Neuronal stem cell (in vitro differentiated cells): ENCODE results near the gene RADIL.

Source experiments
- DNase-seq: peaks from one replicate; pipeline ENCODE4 v3.0.0-alpha.2; 2013; ENCODE audit warnings: low spot score
- H2AFZ ChIP-seq: one replicate; pipeline ENCODE4 v1.6.1; 2013; ENCODE audit warnings: mild to moderate bottlenecking, low read length, inconsistent platforms
- H2AK5ac ChIP-seq: 2 replicates; pipeline ENCODE4 v1.6.1; 2013; ENCODE audit warnings: low read depth, mild to moderate bottlenecking, inconsistent platforms, low read length, moderate library complexity, mixed read lengths
- H2BK120ac ChIP-seq: 2 replicates; pipeline ENCODE4 v1.6.1; 2013; ENCODE audit warnings: low read depth, mild to moderate bottlenecking, inconsistent platforms, low read length, moderate library complexity, mixed read lengths
- H2BK12ac ChIP-seq: one replicate; pipeline ENCODE4 v1.6.1; 2013; ENCODE audit warnings: low read length, inconsistent platforms
- H2BK15ac ChIP-seq: 2 replicates; pipeline ENCODE4 v1.6.1; 2013; ENCODE audit warnings: mild to moderate bottlenecking, low read length, inconsistent platforms, mixed read lengths
- H2BK5ac ChIP-seq: one replicate; pipeline ENCODE4 v1.6.1; 2013; ENCODE audit warnings: inconsistent platforms, mild to moderate bottlenecking, low read length, moderate library complexity
- H3K14ac ChIP-seq: one replicate; pipeline ENCODE4 v1.6.1; 2013; ENCODE audit warnings: low read length, inconsistent platforms
- H3K18ac ChIP-seq: 2 replicates; pipeline ENCODE4 v1.6.1; 2013; ENCODE audit warnings: low read length, inconsistent platforms
- H3K23ac ChIP-seq: 2 replicates; pipeline ENCODE4 v1.6.1; 2013; ENCODE audit warnings: low read depth, mild to moderate bottlenecking, mixed read lengths, low read length, inconsistent platforms; ENCODE audit not compliant: poor library complexity
- H3K27ac ChIP-seq: replicated peaks from 3 replicates; pipeline ENCODE4 v1.5.1; 2013; ENCODE audit warnings: low read length, inconsistent platforms
- H3K27me3 ChIP-seq, 3 experiments: 2 replicates each; pipeline ENCODE4 v1.6.1; 2013; ENCODE audit warnings: low read length in 3 of 3, mild to moderate bottlenecking in 2 of 3, inconsistent platforms in 1 of 3, low read depth in 1 of 3, mixed read lengths in 1 of 3, moderate library complexity in 1 of 3; ENCODE audit not compliant: control insufficient read depth in 3 of 3, insufficient read depth in 3 of 3
- H3K36me3 ChIP-seq, 2 donors: replicated peaks in 1 of 2; 2 replicates each; pipeline ENCODE4 v1.6.1; 2013; ENCODE audit warnings: low read length in 2 of 2; ENCODE audit not compliant: control insufficient read depth in 2 of 2, insufficient read depth in 2 of 2
- H3K4ac ChIP-seq: 2 replicates; pipeline ENCODE4 v1.6.1; 2013; ENCODE audit warnings: inconsistent platforms, mild to moderate bottlenecking, low read length, moderate library complexity
- H3K4me1 ChIP-seq, 2 donors: 1 replicate in 1 of 2; 2 replicates in 1 of 2; pipeline ENCODE4 v1.6.1; 2013; ENCODE audit warnings: low read length in 2 of 2, low read depth in 1 of 2; ENCODE audit not compliant: control insufficient read depth in 2 of 2, insufficient read depth in 1 of 2
- H3K4me2 ChIP-seq: one replicate; pipeline ENCODE4 v1.6.1; 2013; ENCODE audit warnings: mild to moderate bottlenecking, low read length, inconsistent platforms; ENCODE audit not compliant: insufficient read depth, poor library complexity, severe bottlenecking
- H3K4me3 ChIP-seq, 2 donors: 2 replicates each; pipeline ENCODE4 v1.5.1; 2013; ENCODE audit warnings: low read length in 2 of 2, mild to moderate bottlenecking in 2 of 2, inconsistent platforms in 1 of 2, moderate library complexity in 1 of 2
- H3K79me1 ChIP-seq: one replicate; pipeline ENCODE4 v1.6.1; 2013; ENCODE audit warnings: low read depth, mild to moderate bottlenecking, inconsistent platforms, low read length, moderate library complexity
- H3K9ac ChIP-seq: one replicate; pipeline ENCODE4 v1.6.1; 2013; ENCODE audit warnings: mild to moderate bottlenecking, low read depth, low read length, inconsistent platforms; ENCODE audit not compliant: poor library complexity
- H3K9me3 ChIP-seq, 2 donors: replicated peaks in 1 of 2; 2 replicates each; pipeline versions ENCODE3 to v1.6.1; 2013; ENCODE audit warnings: low read length in 2 of 2, mild to moderate bottlenecking in 2 of 2, inconsistent platforms in 1 of 2, low read depth in 1 of 2, mixed read lengths in 1 of 2, moderate library complexity in 1 of 2; ENCODE audit not compliant: control insufficient read depth in 2 of 2, insufficient read depth in 1 of 2
- H4K8ac ChIP-seq: one replicate; pipeline ENCODE4 v1.6.1; 2013; ENCODE audit warnings: low read depth, mild to moderate bottlenecking, inconsistent platforms, low read length, moderate library complexity
- H4K91ac ChIP-seq: one replicate; pipeline ENCODE4 v1.6.1; 2013; ENCODE audit warnings: low read length, low read depth, mild to moderate bottlenecking, inconsistent platforms; ENCODE audit not compliant: poor library complexity
- WGBS, 2 donors: extraction: QIAGEN DNeasy Blood & Tissue Kit; methylation state at CpG; one replicate each; pipeline ENCODE4 v1.1.7; 2013; ENCODE audit warnings: missing lambda C conversion rate in 2 of 2, mixed read lengths in 1 of 2; ENCODE audit not compliant: insufficient read length in 2 of 2, insufficient replicate concordance in 1 of 2; ENCODE audit errors: extremely low coverage in 2 of 2; 5-methylcytosine and 5-hydroxymethylcytosine counted together

RADIL gene

GRCh38 chr7:4851459-4852422, 31.8 kb downstream of the RADIL start:
- H4K91ac ChIP-seq = no peak overlapping the region
- no peak overlapping the region for H2BK120ac ChIP-seq
- H3K27ac ChIP-seq = no peak overlapping the region
- no peak overlapping the region for H2AFZ ChIP-seq
- peaks cover 3% of the 10 kb centered on the region in 2 donors for H3K4me1 ChIP-seq
- no peak overlapping the region for H2BK12ac ChIP-seq
- no peak overlapping the region for H2AK5ac ChIP-seq
- no peak overlapping the region for H3K9ac ChIP-seq
- no peaks in the 10 kb centered on the region for H3K36me3 ChIP-seq
- no peak for DNase-seq
- peaks cover 5% of the 10 kb centered on the region for H3K79me1 ChIP-seq
- no peak overlapping the region for H3K4ac ChIP-seq
- no peak overlapping the region for H3K4me3 ChIP-seq
- no peak overlapping the region for H4K8ac ChIP-seq
- H3K27me3 ChIP-seq = no peaks in the 10 kb centered on the region
- H3K14ac ChIP-seq = no peak overlapping the region
- WGBS, 2 donors = no CpG with 5 or more reads among the region's 6 CpGs
- no peak overlapping the region for H3K18ac ChIP-seq
- no peak overlapping the region for H2BK5ac ChIP-seq
- H3K9me3 ChIP-seq = peaks cover 0 to 9% of the 10 kb centered on the region in 2 donors
- H3K4me2 ChIP-seq = no peak overlapping the region
- H3K23ac ChIP-seq = no peak overlapping the region
- no peak overlapping the region for H2BK15ac ChIP-seq

GRCh38 chr7:4850262-4850795, 33.2 kb downstream of the RADIL start:
- WGBS, 2 donors = no CpG with 5 or more reads among the region's 8 CpGs
- Histone ChIP-seq H3K27me3 (no peaks in the 10 kb centered on the region), H3K4ac (no peak overlapping the region), H4K91ac (no peak overlapping the region), H2AFZ (no peak overlapping the region), H2BK120ac (no peak overlapping the region), H4K8ac (no peak overlapping the region), H3K18ac (no peak overlapping the region), H3K79me1 (peaks cover 5% of the 10 kb centered on the region), H3K9ac (no peak overlapping the region), H3K4me3 (no peak overlapping the region), H3K14ac (no peak overlapping the region), H3K4me1 (peaks cover 3 to 5% of the 10 kb centered on the region in 2 donors), H3K23ac (no peak overlapping the region), H3K27ac (no peak overlapping the region), H3K4me2 (no peak overlapping the region), H3K36me3 (no peaks in the 10 kb centered on the region), H2AK5ac (no peak overlapping the region), H2BK12ac (no peak overlapping the region), H2BK5ac (no peak overlapping the region), H3K9me3 (peaks cover 0 to 9% of the 10 kb centered on the region in 2 donors), H2BK15ac (no peak overlapping the region)
- DNase-seq = no peak

DNA sequence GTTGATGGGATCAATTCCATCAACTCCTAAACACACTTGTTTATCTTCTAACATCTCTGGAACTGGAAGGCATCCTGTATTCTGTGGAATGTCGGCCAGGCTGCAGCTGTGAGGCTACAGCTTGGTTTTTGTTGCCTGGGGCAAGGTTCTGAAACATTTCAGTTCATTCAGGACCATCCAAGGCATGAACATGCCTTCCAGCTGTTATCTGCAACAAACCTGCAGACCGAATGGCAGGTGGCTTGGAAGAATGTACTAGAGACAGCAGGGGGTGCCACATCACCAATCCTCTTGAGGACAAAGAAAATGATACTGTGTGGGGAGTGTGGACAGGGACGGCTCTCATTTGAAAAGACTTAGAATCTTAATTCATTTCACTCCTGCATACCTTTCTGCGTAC, 34.1 kb downstream of the RADIL start:
- Histone ChIP-seq H4K8ac (no peak overlapping the region), H2BK120ac (no peak overlapping the region), H3K9ac (no peak overlapping the region), H3K4me1 (peaks cover 3 to 5% of the 10 kb centered on the region in 2 donors), H2BK12ac (no peak overlapping the region), H3K4me2 (no peak overlapping the region), H3K27me3 (no peaks in the 10 kb centered on the region), H2AFZ (no peak overlapping the region), H4K91ac (no peak overlapping the region), H2BK15ac (no peak overlapping the region), H3K4me3 (no peak overlapping the region), H3K9me3 (peaks cover 0 to 9% of the 10 kb centered on the region in 2 donors), H3K79me1 (peaks cover 2% of the 10 kb centered on the region), H3K14ac (no peak overlapping the region), H2BK5ac (no peak overlapping the region), H3K23ac (no peak overlapping the region), H3K4ac (no peak overlapping the region), H3K36me3 (no peaks in the 10 kb centered on the region), H2AK5ac (no peak overlapping the region), H3K18ac (peak overlapping the region; percentile 24), H3K27ac (no peak overlapping the region)
- no peak for DNase-seq
- WGBS, 2 donors = no CpG with 5 or more reads among the region's 4 CpGs

DNA sequence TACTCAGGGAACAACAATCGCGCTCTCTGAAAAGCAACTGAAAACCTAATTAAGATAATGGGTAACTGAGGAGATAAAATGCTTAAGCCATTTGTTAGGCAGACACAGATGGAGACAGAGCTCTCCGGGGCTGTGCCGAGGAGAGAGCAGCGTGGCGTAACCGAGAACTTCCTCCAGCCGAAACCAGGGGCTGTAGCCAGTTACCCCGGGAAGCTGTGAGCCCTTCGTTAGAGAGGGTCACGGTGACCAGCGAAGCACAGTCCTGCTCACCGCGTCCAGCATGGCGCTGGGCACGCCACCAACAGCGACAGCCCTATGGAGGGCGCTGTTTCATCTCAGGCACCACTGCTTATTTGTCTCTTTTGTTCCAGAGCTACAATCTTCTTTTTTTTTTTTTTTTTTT, 37.8 kb downstream of the RADIL start:
- Histone ChIP-seq H3K4me3 (peak overlapping the region in 1 of 2 donors; percentile 42), H3K14ac (no peak overlapping the region), H3K27me3 (no peaks in the 10 kb centered on the region), H3K9ac (no peak overlapping the region), H3K18ac (peak overlapping the region; percentile 35), H2BK5ac (no peak overlapping the region), H2BK120ac (no peak overlapping the region), H2BK12ac (no peak overlapping the region), H3K4ac (no peak overlapping the region), H3K4me1 (peaks cover 3 to 5% of the 10 kb centered on the region in 2 donors), H3K79me1 (peaks cover 2% of the 10 kb centered on the region), H2AK5ac (no peak overlapping the region), H3K9me3 (no peaks in the 10 kb centered on the region), H3K36me3 (no peaks in the 10 kb centered on the region), H2BK15ac (no peak overlapping the region), H4K8ac (no peak overlapping the region), H3K4me2 (no peak overlapping the region), H4K91ac (no peak overlapping the region), H2AFZ (no peak overlapping the region), H3K23ac (peak overlapping the region; percentile 34), H3K27ac (no peak overlapping the region)
- no CpG with 5 or more reads among the region's 18 CpGs for WGBS, 2 donors
- DNase-seq = peak; percentile 33
